Measurements from ENCODE around the gene EIF1B. TPM values are rescaled to one million over a fixed set of nuclear protein-coding genes. Genes with fewer than 3 reads are reported as not detected.

EIF1B gene
- total RNA-seq: 100 to 1,000 TPM; 112 to 120 TPM
- polyA plus RNA-seq (2013, experiment 1 of 2): 53.5 TPM
- 60.7 TPM for polyA plus RNA-seq (2013, experiment 2 of 2)
- 15.8 to 43.5 (median 22.4) reads per million in 172 experiments for total RNA-seq

DNA sequence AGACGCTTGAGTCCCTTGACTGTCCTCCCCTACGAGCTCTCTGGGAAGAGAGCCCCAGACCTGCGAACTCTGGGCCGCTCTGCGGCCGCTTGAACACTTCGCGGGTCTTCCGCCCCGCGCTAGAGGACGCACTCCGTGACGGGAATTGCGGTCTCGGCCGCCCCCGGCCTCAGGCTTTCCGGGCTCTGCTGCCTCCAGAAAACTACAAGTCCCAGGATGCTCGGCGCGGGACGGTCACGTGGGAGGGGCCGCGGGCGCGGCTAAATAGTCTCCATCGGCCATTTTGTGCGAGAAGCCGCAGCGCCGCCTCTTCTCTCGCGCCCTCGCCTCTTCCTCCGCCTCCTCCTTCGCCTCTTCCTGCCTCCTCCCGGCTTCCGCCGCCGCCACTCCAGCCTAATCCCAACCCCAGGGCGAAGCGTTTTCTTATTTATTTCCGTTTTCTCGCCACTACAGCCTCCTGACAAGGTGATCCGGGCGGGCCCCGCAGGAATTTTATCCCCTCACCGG, at the start of gene EIF1B:
Gene EIF1B (plus strand): TSS at position 290 of the 507 bp plus-strand sequence. CDS start 235 bp downstream, outside the sequence.
- POLR2A ChIA-PET: interaction anchor here (1.0 to 2.7 kb wide), 8 partner anchors 12 to 1653 kb away, joined by 3 to 16 read pairs (median 5); partner anchors contain the start of genes CTNNB1, RPL14, RPSA and ULK4
- Mint-ChIP-seq H3K9me3 (no peaks in the 10 kb centered on the region), H3K27ac (peak within 1 kb of the TSS; percentile 100), H3K27me3 (no peaks in the 10 kb centered on the region), H3K36me3 (ENCODE audit: low read depth) (peaks cover 53% of the 10 kb centered on the region), H3K4me3 (peak within 1 kb of the TSS; percentile 100), H3K4me1 (ENCODE audit: low read depth) (peaks cover 50% of the 10 kb centered on the region)
- Histone ChIP-seq H3K36me3 (ENCODE audit: insufficient read depth, low read length) (peaks cover 34% of the 10 kb centered on the region), H3K4me3 (ENCODE audit: low read length) (peak within 1 kb of the TSS; percentile 93), H3K27ac (ENCODE audit: low read depth in 1 of 2, low read length in 2 of 2) (peak within 1 kb of the TSS; percentile 91 to 95), H3K9me3 (ENCODE audit: control insufficient read depth in 1 of 2, insufficient read depth in 1 of 2, low read length in 2 of 2) (no peaks in the 10 kb centered on the region), H3K27me3 (ENCODE audit: control insufficient read depth in 1 of 2, insufficient read depth in 2 of 2, low read length in 2 of 2) (no peaks in the 10 kb centered on the region), H3K4me1 (ENCODE audit: insufficient read depth, low read length) (peaks cover 11% of the 10 kb centered on the region)
- TF ChIP-seq, protein P1, sequence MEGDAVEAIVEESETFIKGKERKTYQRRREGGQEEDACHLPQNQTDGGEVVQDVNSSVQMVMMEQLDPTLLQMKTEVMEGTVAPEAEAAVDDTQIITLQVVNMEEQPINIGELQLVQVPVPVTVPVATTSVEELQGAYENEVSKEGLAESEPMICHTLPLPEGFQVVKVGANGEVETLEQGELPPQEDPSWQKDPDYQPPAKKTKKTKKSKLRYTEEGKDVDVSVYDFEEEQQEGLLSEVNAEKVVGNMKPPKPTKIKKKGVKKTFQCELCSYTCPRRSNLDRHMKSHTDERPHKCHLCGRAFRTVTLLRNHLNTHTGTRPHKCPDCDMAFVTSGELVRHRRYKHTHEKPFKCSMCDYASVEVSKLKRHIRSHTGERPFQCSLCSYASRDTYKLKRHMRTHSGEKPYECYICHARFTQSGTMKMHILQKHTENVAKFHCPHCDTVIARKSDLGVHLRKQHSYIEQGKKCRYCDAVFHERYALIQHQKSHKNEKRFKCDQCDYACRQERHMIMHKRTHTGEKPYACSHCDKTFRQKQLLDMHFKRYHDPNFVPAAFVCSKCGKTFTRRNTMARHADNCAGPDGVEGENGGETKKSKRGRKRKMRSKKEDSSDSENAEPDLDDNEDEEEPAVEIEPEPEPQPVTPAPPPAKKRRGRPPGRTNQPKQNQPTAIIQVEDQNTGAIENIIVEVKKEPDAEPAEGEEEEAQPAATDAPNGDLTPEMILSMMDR (IDR thresholded peaks at IDR 0.05): peak; percentile 90
- ATAC-seq (ENCODE audit: poor library complexity) (peak; percentile 89), DNase-seq (peak; percentile 96 to 99 (median 98))
- intact Hi-C loops (cut with DNase I, micrococcal nuclease): loop anchor here (1.0 to 5.0 kb wide), 6 partner anchors 143 to 1651 kb away; partner anchors contain the start of genes RPSA (in 1 of the 2), ZNF619 (in 1 of the 2) and ZNF621 (in 1 of the 2)
- CTCF ChIA-PET: interaction anchor here (0.6 to 1.3 kb wide), 9 partner anchors 12 to 925 kb away, joined by 3 to 6 read pairs (median 4); partner anchors contain the start of genes RPL14 and ZNF620

DNA sequence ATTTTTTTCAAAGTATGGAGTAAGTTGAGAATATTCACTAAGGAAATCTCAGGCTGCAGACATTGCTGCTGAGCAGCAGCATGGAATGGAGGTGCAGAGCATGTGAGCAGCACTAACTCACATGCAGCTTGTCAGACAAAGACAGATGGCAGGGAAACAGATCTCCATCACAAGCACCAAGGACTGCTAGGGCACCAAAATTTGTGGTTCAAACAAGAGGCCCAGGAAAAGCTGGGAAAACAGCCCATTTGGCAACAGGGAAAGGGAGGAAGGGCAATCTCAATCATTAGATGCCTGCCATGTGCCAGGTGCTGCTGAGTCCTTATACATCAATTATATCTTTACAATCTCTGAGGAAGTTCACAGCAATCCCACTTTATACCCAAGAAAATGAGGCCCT, 47.2 kb upstream of the EIF1B start:
- H3K4me1 ChIP-seq (ENCODE audit: insufficient read depth, low read length): no peaks in the 10 kb centered on the region
- CTCF ChIA-PET: no interaction called here
- DNase-seq: no peak
- H3K9me3 ChIP-seq (ENCODE audit: control insufficient read depth in 1 of 2, insufficient read depth in 1 of 2, low read length in 2 of 2): no peaks in the 10 kb centered on the region
- no peaks in the 10 kb centered on the region for H3K4me1 Mint-ChIP-seq (ENCODE audit: low read depth)
- ATAC-seq (ENCODE audit: poor library complexity): no peak
- POLR2A ChIA-PET: no interaction called here
- no peaks in the 10 kb centered on the region for H3K36me3 Mint-ChIP-seq (ENCODE audit: low read depth)
- H3K9me3 Mint-ChIP-seq: no peaks in the 10 kb centered on the region
- no peak overlapping the region for H3K4me3 ChIP-seq (ENCODE audit: low read length)
- H3K27ac ChIP-seq (ENCODE audit: low read depth in 1 of 2, low read length in 2 of 2): no peak overlapping the region
- no peaks in the 10 kb centered on the region for H3K36me3 ChIP-seq (ENCODE audit: insufficient read depth, low read length)
- H3K27me3 ChIP-seq (ENCODE audit: control insufficient read depth in 1 of 2, insufficient read depth in 2 of 2, low read length in 2 of 2): no peaks in the 10 kb centered on the region
- no peaks in the 10 kb centered on the region for H3K27me3 Mint-ChIP-seq
- TF ChIP-seq, protein P1 (IDR thresholded peaks at IDR 0.05): no peak
- H3K4me3 Mint-ChIP-seq: no peak overlapping the region
- no peak overlapping the region for H3K27ac Mint-ChIP-seq
- intact Hi-C loops (cut with DNase I, micrococcal nuclease): no loop called here

DNA sequence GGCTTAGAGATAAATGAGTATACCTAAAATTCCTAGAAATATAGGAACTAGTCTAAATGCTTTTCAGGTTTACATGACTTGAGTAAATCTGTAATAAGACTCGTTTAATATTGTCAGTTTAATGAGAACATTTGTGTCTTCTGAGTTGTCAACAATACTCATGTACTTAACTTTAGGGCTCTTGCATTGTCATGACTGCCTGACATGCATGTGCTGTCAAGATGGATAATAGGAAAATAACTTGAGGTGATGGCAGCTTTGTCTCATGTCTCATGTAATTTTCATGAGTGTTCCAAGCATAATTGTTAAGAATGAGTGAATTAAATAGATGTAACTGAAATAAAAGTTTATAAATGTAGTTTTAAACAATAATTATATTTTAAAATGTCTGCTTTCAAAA, 45.1 kb upstream of the EIF1B start:
- Mint-ChIP-seq H3K4me1 (ENCODE audit: low read depth) (no peaks in the 10 kb centered on the region), H3K4me3 (no peak overlapping the region), H3K9me3 (no peaks in the 10 kb centered on the region), H3K27me3 (no peaks in the 10 kb centered on the region), H3K27ac (no peak overlapping the region), H3K36me3 (ENCODE audit: low read depth) (peaks cover 5% of the 10 kb centered on the region)
- Histone ChIP-seq H3K36me3 (ENCODE audit: insufficient read depth, low read length) (no peaks in the 10 kb centered on the region), H3K4me1 (ENCODE audit: insufficient read depth, low read length) (no peaks in the 10 kb centered on the region), H3K4me3 (ENCODE audit: low read length) (no peak overlapping the region), H3K9me3 (ENCODE audit: control insufficient read depth in 1 of 2, insufficient read depth in 1 of 2, low read length in 2 of 2) (no peaks in the 10 kb centered on the region), H3K27me3 (ENCODE audit: control insufficient read depth in 1 of 2, insufficient read depth in 2 of 2, low read length in 2 of 2) (no peaks in the 10 kb centered on the region), H3K27ac (ENCODE audit: low read depth in 1 of 2, low read length in 2 of 2) (no peak overlapping the region)
- CTCF ChIA-PET: no interaction called here
- no peak for DNase-seq
- TF ChIP-seq, protein P1 (IDR thresholded peaks at IDR 0.05): no peak
- intact Hi-C loops (cut with DNase I, micrococcal nuclease): no loop called here
- POLR2A ChIA-PET: no interaction called here
- ATAC-seq (ENCODE audit: poor library complexity): no peak
